Fibroblast of the conjunctiva (primary cell): ENCODE data around the gene TSPAN15.
"Not testable (repeated sequence)": the region's sequence is repeated elsewhere in the genome, so short reads cannot be mapped to it uniquely, and the experiment has no call there.

Source experiments
- DNase-seq: peaks from one replicate; pipeline ENCODE4 v3.0.0-alpha.2; 2010; ENCODE audit warnings: low read depth

TSPAN15 gene

GRCh38 chr10:69503001-69503895, 52.0 kb downstream of the TSPAN15 start:
- no peak for DNase-seq

DNA sequence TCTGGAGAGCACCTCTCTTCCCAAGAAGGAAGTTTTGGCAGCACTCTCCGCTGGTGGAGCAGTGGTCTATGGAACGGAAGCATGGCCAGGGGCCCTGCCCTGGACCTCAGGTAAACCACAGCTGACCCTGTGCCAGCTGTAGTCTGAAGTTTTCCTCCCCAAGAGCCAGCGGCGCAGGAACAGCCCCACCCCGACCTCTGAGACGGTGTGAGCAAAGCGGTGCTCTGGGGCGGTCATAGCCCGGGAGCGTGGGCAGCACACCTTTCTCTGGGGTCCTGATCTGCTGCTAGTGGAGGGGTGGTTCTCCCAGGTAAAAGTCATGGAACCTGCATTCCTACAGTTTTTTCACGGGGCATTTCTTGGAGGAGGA, 52.6 kb downstream of the TSPAN15 start:
- DNase-seq, result no peak

- DNase-seq, result no peak
Observed at GRCh38 chr10:69504576-69505250, 53.4 kb downstream of the TSPAN15 start.

DNA sequence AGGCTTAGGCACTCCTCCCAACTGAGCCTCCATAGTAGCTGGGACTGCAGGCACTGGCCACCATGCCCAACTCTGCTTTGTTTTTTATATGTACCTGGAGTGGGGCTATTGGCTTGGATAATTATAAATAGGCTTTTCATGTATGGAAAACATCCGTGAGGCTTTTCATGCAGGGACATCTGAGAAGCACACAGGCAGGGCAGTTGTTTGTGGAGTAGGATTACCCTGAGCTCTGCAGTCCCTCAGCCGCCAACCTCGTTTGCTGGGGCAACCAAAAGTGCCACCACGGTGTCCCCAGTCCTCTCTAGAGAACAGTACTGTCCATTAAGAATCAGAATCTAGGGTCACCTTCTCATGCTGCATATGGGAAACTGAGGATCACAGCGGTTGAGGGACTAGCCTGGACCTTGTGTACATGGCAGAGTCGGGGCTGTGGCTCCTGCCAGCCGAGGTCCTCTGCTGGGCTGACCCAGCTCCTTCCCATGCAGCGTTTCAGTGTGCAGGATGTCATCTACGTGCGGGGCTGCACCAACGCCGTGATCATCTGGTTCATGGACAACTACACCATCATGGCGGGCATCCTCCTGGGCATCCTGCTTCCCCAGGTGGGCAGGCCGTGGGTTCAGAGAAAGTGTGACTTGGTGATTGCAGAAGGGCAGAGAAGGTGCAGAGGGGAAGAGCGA, 54.5 kb downstream of the TSPAN15 start:
- DNase-seq, result no peak

- no peak for DNase-seq
Observed at GRCh38 chr10:69506487-69506833, 55.2 kb downstream of the TSPAN15 start.

GRCh38 chr10:69506834-69507713, 55.8 kb downstream of the TSPAN15 start:
- DNase-seq, result no peak

GRCh38 chr10:69508738-69509340, 57.6 kb downstream of the TSPAN15 start:
- no peak for DNase-seq

GRCh38 chr10:69512901-69513300, 61.6 kb downstream of the TSPAN15 start:
- DNase-seq, result no peak

DNA sequence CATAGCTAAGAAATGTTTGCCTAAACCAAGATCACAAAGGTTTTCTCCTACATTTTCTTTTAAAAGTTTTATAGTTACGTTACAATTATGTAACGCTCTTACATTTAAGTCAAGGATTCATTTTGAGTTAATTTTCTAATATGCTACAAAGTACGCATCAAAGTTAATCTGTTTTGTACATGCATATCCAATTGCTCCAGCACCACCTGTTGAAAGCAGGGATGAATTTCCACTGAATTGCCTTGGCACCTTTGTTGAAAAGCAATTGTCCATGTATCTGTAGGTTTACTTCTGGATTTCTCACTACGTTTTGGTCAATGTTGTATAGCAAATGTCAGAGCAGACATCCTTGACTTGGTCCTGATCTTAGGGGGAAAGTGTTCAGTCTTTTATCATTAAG, 62.4 kb downstream of the TSPAN15 start:
- no peak for DNase-seq

DNA sequence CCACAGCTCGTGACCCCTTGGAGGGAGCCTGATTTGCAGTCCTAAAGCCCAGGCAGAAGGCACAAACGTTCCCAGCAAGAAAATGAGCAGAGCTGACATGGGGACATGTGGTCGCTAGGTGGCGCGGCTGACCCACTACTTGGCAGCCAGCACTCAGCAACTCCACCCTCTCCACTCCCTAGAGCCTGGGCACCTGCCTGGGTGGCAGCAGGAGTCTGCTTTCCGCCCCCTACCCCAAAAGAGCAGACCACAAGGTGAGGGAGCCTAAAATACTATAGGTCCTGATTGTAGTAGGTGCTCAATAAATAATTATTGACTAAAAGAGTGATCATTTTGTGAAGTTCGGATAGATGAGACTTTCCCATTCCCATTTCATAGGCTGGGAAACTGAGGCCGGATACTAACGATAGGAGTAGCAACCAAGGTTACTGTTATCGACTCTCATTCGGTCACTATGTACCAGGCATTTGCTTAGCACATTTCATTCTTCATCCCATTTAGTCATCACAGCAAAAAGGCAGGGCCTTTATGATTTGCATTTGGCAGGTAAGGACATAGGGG, 64.5 kb downstream of the TSPAN15 start:
- peak; percentile 34 for DNase-seq

DNA sequence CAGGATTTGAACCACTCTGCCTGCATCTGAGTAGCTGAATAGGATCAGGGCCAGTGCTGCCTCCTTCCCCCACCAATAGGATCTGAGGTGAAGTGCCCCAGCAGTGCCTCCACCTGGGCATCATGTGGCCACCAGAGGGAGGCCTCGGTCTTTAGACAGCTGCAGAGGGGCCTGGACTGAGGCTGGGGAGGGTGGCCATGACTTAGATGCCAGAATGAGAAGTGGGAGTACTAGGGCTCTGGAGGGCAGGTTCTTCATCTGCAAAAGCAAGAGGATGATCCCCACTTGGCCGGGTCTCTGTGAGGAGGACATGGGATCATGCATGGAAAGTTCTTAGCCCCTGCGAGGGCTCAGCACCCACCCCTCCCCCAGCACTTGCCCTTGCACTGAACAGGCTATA, 65.1 kb downstream of the TSPAN15 start:
- DNase-seq, result no peak

DNA sequence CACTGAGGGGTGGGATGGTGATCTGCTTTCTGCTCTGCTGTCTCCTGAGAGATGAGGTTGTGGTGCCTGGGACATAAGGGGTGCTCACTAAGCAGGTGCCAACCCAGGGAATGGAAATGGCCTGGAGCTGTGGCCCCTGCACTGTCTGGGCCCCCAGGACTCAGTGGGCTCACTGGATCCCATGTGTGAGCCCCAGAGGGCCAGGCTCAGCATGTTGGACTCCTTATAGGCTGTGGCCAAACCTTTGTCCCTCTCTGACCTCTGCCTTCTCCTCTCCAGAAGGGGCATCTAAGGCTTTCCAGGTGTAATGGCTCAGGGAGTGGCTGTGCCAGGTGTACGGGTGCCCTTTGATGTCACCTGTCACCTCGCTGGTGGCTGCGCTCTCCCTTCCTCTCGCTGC, 65.5 kb downstream of the TSPAN15 start:
- no peak for DNase-seq

DNA sequence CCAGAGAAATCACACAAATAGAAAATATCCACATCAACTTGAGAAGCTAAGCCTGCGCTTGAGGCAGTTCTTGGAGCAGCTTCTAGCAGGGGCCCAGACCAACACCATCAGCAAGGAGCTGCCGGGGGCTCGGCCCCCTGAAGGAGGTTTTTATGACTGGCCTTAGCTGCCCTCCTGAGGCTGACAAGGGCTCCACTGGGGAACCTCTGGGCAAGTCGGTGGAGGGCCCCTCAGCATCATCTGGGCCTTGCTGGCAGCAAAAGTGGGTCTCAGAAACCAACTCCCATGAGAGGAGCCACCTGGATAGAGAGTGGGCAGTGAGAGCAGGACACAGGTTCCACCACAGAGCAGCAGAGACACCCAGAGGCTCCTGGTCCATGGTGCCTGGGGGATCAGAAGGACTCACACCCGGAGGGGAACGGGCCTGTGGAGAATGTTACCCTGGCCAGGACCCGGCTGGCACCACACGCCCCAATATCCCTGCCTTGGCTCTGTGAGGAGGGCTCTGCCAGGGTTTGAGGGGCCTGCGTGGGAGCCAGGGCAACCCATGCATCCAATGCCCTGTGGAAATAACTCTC, 66.1 kb downstream of the TSPAN15 start:
- DNase-seq, result no peak

DNA sequence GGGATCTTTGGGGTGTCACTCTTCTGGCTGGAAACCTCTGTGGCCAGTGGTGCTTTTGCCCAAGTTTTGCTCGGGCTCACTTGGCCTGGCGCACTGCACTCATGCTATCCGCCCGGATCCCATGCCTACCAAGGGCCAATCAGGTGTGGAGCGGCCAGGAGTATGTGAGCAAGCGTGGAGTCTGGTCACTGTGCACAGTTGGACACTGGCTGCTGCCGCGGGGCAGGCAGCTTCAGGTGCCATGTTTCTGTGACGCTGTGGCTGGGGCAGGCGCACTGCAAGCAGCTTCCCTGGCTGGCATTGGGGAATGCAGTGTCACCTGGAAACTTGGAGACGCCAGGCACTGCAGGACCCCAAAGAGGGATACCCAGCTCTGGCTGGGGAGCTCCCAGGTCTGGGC, 76.7 kb downstream of the TSPAN15 start:
- DNase-seq, result no peak

- no peak for DNase-seq
Observed at GRCh38 chr10:69533658-69534057, 82.4 kb downstream of the TSPAN15 start.

DNA sequence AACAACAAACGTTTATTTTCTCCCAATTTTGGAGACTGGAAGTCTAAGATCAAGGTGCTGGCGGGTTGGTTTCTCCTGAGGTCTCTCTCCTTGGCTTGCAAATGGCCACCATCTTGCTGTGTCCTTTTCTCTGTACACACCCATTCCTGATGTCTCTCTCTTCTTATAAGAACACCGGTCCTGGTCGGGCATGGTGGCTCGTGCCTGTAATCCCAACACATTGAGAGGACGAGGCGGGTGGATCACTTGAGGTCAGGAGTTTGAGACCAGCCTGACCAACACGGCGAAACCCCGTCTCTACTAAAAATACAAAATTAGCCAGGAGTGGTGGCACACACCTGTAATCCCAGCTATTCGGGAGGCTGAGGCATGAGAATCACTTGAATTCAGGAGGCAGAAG, 85.3 kb downstream of the TSPAN15 start:
- DNase-seq, result not testable (repeated sequence)

GRCh38 chr10:69537449-69537848, 86.2 kb downstream of the TSPAN15 start:
- no peak for DNase-seq

GRCh38 chr10:69538461-69538860, 87.2 kb downstream of the TSPAN15 start:
- DNase-seq, result no peak

GRCh38 chr10:69541463-69541862, 90.2 kb downstream of the TSPAN15 start:
- DNase-seq, result no peak

- DNase-seq, result no peak
Observed at GRCh38 chr10:69549959-69550358, 98.7 kb downstream of the TSPAN15 start.

GRCh38 chr10:69552268-69552667, 101.0 kb downstream of the TSPAN15 start:
- DNase-seq, result no peak
